ENCODE measurements around the gene GXYLT2. TPM values are rescaled to one million over a fixed set of nuclear protein-coding genes. Genes with fewer than 3 reads are reported as not detected.

GXYLT2 gene
- total and polyA plus RNA-seq, 2 donors (not counting 1 experiment from before 2014, with no cell fraction given): not detected

- H3K4me1 Mint-ChIP-seq: peaks cover 16% of the 10 kb centered on the region
- peaks cover 6% of the 10 kb centered on the region for H3K27me3 Mint-ChIP-seq
- DNase-seq: no peak
- Histone ChIP-seq H3K9ac (ENCODE audit: low read length) (no peak overlapping the region), H3K9me3 (ENCODE audit: control extremely low read depth in 1 of 3, control insufficient read depth in 2 of 3, insufficient read depth in 1 of 3, low read length in 2 of 3) (no peaks in the 10 kb centered on the region), H3K27me3 (replicated peaks in 1 of 4; ENCODE audit: control extremely low read depth in 1 of 4, control insufficient read depth in 3 of 4, insufficient read depth in 4 of 4, low read length in 3 of 4) (no peaks in the 10 kb centered on the region), H3K27ac (ENCODE audit: low read length in 2 of 2) (no peak overlapping the region), H4K20me1 (ENCODE audit: control insufficient read depth, insufficient read depth, low read length, poor library complexity, severe bottlenecking) (no peaks in the 10 kb centered on the region), H3K4me2 (replicated peaks; ENCODE audit: low read depth, low read length, poor library complexity, severe bottlenecking) (no peak overlapping the region), H3K4me3 (ENCODE audit: control extremely low read depth in 1 of 5, extremely low read depth in 1 of 5, insufficient read depth in 1 of 5, low read depth in 2 of 5, low read length in 4 of 5) (no peak overlapping the region), H3K4me1 (ENCODE audit: control insufficient read depth in 2 of 2, insufficient read depth in 2 of 2, low read length in 2 of 2) (peaks cover 11 to 17% of the 10 kb centered on the region in 2 donors), H3K79me2 (ENCODE audit: control insufficient read depth, insufficient read depth, low read length) (no peaks in the 10 kb centered on the region), H3K36me3 (replicated peaks in 1 of 2; ENCODE audit: control extremely low read depth in 1 of 2, control insufficient read depth in 1 of 2, extremely low read depth in 1 of 2, insufficient read depth in 2 of 2, low read length in 1 of 2) (no peaks in the 10 kb centered on the region), H2AFZ (ENCODE audit: insufficient read depth, low read depth, low read length, poor library complexity, severe bottlenecking) (no peak overlapping the region)
- intact Hi-C loops (cut with micrococcal nuclease): no loop called here
- ATAC-seq (ENCODE audit: low read depth): no peak
- ChIA-PET CTCF (no interaction called here), POLR2A (no interaction called here)
- H3K9me3 Mint-ChIP-seq (ENCODE audit: insufficient read depth): no peaks in the 10 kb centered on the region
- TF ChIP-seq CTCF (IDR thresholded peaks at IDR 0.05): no peak
- TF ChIP-seq EZH2 (IDR thresholded peaks at IDR 0.05; ENCODE audit: borderline replicate concordance, insufficient read depth, low read depth, low read length, poor library complexity, severe bottlenecking): no peak
- H3K27ac Mint-ChIP-seq: no peak overlapping the region
- no CpG with 5 or more reads among the region's 1 CpG for WGBS (ENCODE audit: insufficient coverage)
- H3K4me3 Mint-ChIP-seq: no peak overlapping the region
Observed at GRCh38 chr3:72968266-72968664, 80.4 kb downstream of the GXYLT2 start.

DNA sequence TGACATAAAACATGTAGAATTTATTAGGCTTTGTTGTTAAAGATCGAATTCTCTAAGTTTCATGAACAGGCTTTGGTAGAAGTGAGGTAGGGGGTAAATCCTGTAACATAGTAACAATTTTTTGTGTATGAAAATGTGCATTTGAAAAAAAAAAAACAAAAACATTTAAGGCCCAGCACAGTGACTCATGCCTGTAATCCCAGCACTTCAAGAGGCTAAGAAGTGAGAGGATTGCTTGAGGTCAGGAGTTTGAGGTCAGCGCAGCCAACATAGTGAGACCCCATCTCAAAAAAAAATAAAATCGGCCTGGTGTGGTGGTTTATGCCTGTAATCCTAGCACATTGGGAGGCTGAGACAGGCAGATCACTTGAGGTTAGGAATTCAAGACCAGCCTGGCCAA, 81.9 kb downstream of the GXYLT2 start:
- DNase-seq (no peak), ATAC-seq (ENCODE audit: low read depth) (no peak)
- no peak overlapping the region for H2AFZ ChIP-seq (ENCODE audit: insufficient read depth, low read depth, low read length, poor library complexity, severe bottlenecking)
- Mint-ChIP-seq H3K27ac (no peak overlapping the region), H3K27me3 (peaks cover 10% of the 10 kb centered on the region), H3K9me3 (ENCODE audit: insufficient read depth) (no peaks in the 10 kb centered on the region), H3K4me3 (no peak overlapping the region), H3K4me1 (peaks cover 12% of the 10 kb centered on the region)
- peaks cover 8 to 13% of the 10 kb centered on the region in 2 donors for H3K4me1 ChIP-seq (ENCODE audit: control insufficient read depth in 2 of 2, insufficient read depth in 2 of 2, low read length in 2 of 2)
- H3K9ac ChIP-seq (ENCODE audit: low read length): no peak overlapping the region
- no peaks in the 10 kb centered on the region for H3K9me3 ChIP-seq (ENCODE audit: control extremely low read depth in 1 of 3, control insufficient read depth in 2 of 3, insufficient read depth in 1 of 3, low read length in 2 of 3)
- CTCF ChIA-PET: no interaction called here
- TF ChIP-seq EZH2 (IDR thresholded peaks at IDR 0.05; ENCODE audit: borderline replicate concordance, insufficient read depth, low read depth, low read length, poor library complexity, severe bottlenecking): no peak
- TF ChIP-seq CTCF (IDR thresholded peaks at IDR 0.05): no peak
- no peaks in the 10 kb centered on the region for H4K20me1 ChIP-seq (ENCODE audit: control insufficient read depth, insufficient read depth, low read length, poor library complexity, severe bottlenecking)
- peaks cover 0 to 3% (median 0%) of the 10 kb centered on the region in 4 experiments for H3K27me3 ChIP-seq (replicated peaks in 1 of 4; ENCODE audit: control extremely low read depth in 1 of 4, control insufficient read depth in 3 of 4, insufficient read depth in 4 of 4, low read length in 3 of 4)
- no peak overlapping the region for H3K4me2 ChIP-seq (replicated peaks; ENCODE audit: low read depth, low read length, poor library complexity, severe bottlenecking)
- POLR2A ChIA-PET: no interaction called here
- no peaks in the 10 kb centered on the region for H3K36me3 ChIP-seq (replicated peaks in 1 of 2; ENCODE audit: control extremely low read depth in 1 of 2, control insufficient read depth in 1 of 2, extremely low read depth in 1 of 2, insufficient read depth in 2 of 2, low read length in 1 of 2)
- no CpG with 5 or more reads among the region's 3 CpGs for WGBS (ENCODE audit: insufficient coverage)
- no peaks in the 10 kb centered on the region for H3K79me2 ChIP-seq (ENCODE audit: control insufficient read depth, insufficient read depth, low read length)
- intact Hi-C loops (cut with micrococcal nuclease): no loop called here
- no peak overlapping the region for H3K4me3 ChIP-seq (ENCODE audit: control extremely low read depth in 1 of 5, extremely low read depth in 1 of 5, insufficient read depth in 1 of 5, low read depth in 2 of 5, low read length in 4 of 5)
- no peak overlapping the region for H3K27ac ChIP-seq (ENCODE audit: low read length in 2 of 2)

Measured in B cell (primary cell).